K562 (cell line): ENCODE results near the gene DEPP1. TPM values are rescaled to one million over a fixed set of nuclear protein-coding genes. Genes with fewer than 3 reads are reported as not detected.

ENCODE experiments used
- AFF1 ChIP-seq, 2 experiments: fragments of 450-650 bp; IDR thresholded peaks; 2 replicates each; pipeline ENCODE4 v1.6.1; 2018; ENCODE audit warnings: mild to moderate bottlenecking in 2 of 2, low read depth in 1 of 2; ENCODE audit not compliant: partially characterized antibody in 2 of 2
- CEBPG ChIP-seq, 3 experiments: fragments of 200-800 bp in 1 of 3; sonication (Bioruptor generic) in 1 of 3; sonication (generic) in 1 of 3; formaldehyde crosslinking in 1 of 3; IDR thresholded peaks in 2 of 3; conservative IDR thresholded peaks in 1 of 3; 2 replicates each; pipeline versions ENCODE4 v1.6.1 to v1.8.0; 2016 to 2022; ENCODE audit warnings: missing compliant biosample characterization in 2 of 3, missing genetic modification characterization in 2 of 3, mild to moderate bottlenecking in 1 of 3, missing genetic modification reagents in 1 of 3
- CREB1 ChIP-seq, 2 experiments: sonication (generic) in 1 of 2; formaldehyde crosslinking in 1 of 2; IDR thresholded peaks; 2 replicates each; pipeline versions ENCODE4 v1.6.1 to v1.8.0; 2012 to 2022; ENCODE audit warnings: inconsistent platforms in 1 of 2, mild to moderate bottlenecking in 1 of 2, missing genetic modification reagents in 1 of 2, moderate library complexity in 1 of 2
- CREB3L1 ChIP-seq: fragments of 450-650 bp; IDR thresholded peaks from 2 replicates; pipeline ENCODE4 v1.6.1; 2014; ENCODE audit warnings: low read depth, mild to moderate bottlenecking, moderate library complexity, borderline replicate concordance
- HDAC3 ChIP-seq: fragments of 450-650 bp; IDR thresholded peaks from 2 replicates; pipeline ENCODE4 v1.6.1; 2018; ENCODE audit warnings: borderline replicate concordance, mild to moderate bottlenecking, moderate library complexity; ENCODE audit not compliant: partially characterized antibody
- IRF1 ChIP-seq: sonication (generic); formaldehyde crosslinking; IDR thresholded peaks from 2 replicates; pipeline ENCODE4 v1.8.0; 2022; ENCODE audit warnings: missing genetic modification reagents, mild to moderate bottlenecking, borderline replicate concordance
- NCOA1 ChIP-seq: fragments of 450-650 bp; IDR thresholded peaks from 2 replicates; pipeline ENCODE4 v1.6.1; 2016; ENCODE audit warnings: low read depth
- NR0B1 ChIP-seq: fragments of 450-650 bp; IDR thresholded peaks from one replicate; pipeline ENCODE4 v1.6.1; 2018; ENCODE audit warnings: mild to moderate bottlenecking, moderate library complexity; ENCODE audit not compliant: partially characterized antibody
- RNF2 ChIP-seq: sonication (generic); IDR thresholded peaks from 2 replicates; pipeline ENCODE4 v1.6.1; 2016
- SMAD3 ChIP-seq: fragments of 450-650 bp; formaldehyde crosslinking; conservative IDR thresholded peaks from 2 replicates; pipeline ENCODE4 v1.4.0; 2020; ENCODE audit warnings: mild to moderate bottlenecking
- TAF15 ChIP-seq: fragments of 200-400 bp; formaldehyde crosslinking; IDR thresholded peaks from 2 replicates; pipeline ENCODE4 v1.6.1; 2017; ENCODE audit warnings: mild to moderate bottlenecking, low read depth, low read length, moderate library complexity
- WHSC1 ChIP-seq: IDR thresholded peaks from one replicate; pipeline ENCODE4 v1.6.1; 2012; ENCODE audit warnings: low read length, control low read depth, inconsistent platforms
- ZNF740 ChIP-seq, 3 experiments: fragments of 200-800 bp in 1 of 3; sonication (Bioruptor generic) in 1 of 3; sonication (generic) in 1 of 3; formaldehyde crosslinking in 1 of 3; IDR thresholded peaks; 2 replicates each; pipeline versions ENCODE4 v1.6.1 to v1.8.0; 2016 to 2022; ENCODE audit warnings: mild to moderate bottlenecking in 2 of 3, missing compliant biosample characterization in 2 of 3, missing genetic modification characterization in 2 of 3, missing genetic modification reagents in 1 of 3
- ZNF75A ChIP-seq: fragments of 450-650 bp; formaldehyde crosslinking; IDR thresholded peaks from 2 replicates; pipeline ENCODE4 v1.4.0; 2020; ENCODE audit warnings: mild to moderate bottlenecking
- polyA plus RNA-seq, 8 experiments: library from polyadenylated mRNA; depleted of rRNA in 4 of 8; stranded (reverse) in 5 of 8; unstranded in 3 of 8; fragments of >200 nt; fragmentation: Nextera tagmentation in 2 of 8; fragmentation: Illumina TruSeq in 1 of 8; extraction: Ambion mirVana in 2 of 8; extraction: Trizol in 1 of 8; gene quantifications; 2 replicates each; pipeline versions ENCODE4 v1.2.1 to v1.2.3, GENCODE V29; 2011 to 2014; ENCODE audit warnings: inconsistent platforms in 1 of 8, missing spikeins in 1 of 8
- total RNA-seq, 7 experiments: library from RNA; depleted of rRNA in 6 of 7; stranded (reverse); fragments of >200 nt in 6 of 7; fragmentation: Illumina TruSeq in 2 of 7; extraction: Trizol in 2 of 7; gene quantifications; 2 replicates each; pipeline versions ENCODE4 v1.2.1 to v1.2.3, GENCODE V29; 2011 to 2021; ENCODE audit warnings: low replicate concordance in 1 of 7
- TF ChIP-seq, protein P1 (sequence below): fragments of 250-450 bp; sonication (Bioruptor Pico); IDR thresholded peaks from 2 replicates; pipeline ENCODE4 v1.4.0; 2020

Gene DEPP1
- total and polyA plus RNA-seq, 9 of the 15 experiments (the other 6 are each of a cell fraction or from before 2014, with no cell fraction given): 0.04 to 0.54 (median 0.20) TPM; not detected in 1

GRCh38 chr10:44978570-44979280, at the start of gene DEPP1 (continued):
- TF ChIP-seq CREB3L1 (0 out of 2 replicates have a peak, but pooled peaks have one; percentile 54), ZNF740 (CRISPR knock-in tag; IDR thresholded peaks at IDR 0.05) (no peak), ZNF740 (tag; IDR thresholded peaks at IDR 0.05) (no peak), IRF1 (CRISPR knock-in tag) (0 out of 2 replicates have a peak, but pooled peaks have one; percentile 46), CEBPG (CRISPR knock-in tag; IDR thresholded peaks at IDR 0.05) (no peak), CEBPG (tag; conservative IDR thresholded peaks at IDR 0.05 in 1 of 2, IDR thresholded peaks at IDR 0.05 in 1 of 2) (no peak), SMAD3 (CRISPR knock-in tag) (no peak), TAF15 (no peak), ZNF75A (no peak), NCOA1 (peak; percentile 21; the same call in 1 of the 2 replicates), RNF2 (no peak), AFF1 (IDR thresholded peaks at IDR 0.05; ENCODE audit: low read depth in 1 of 2, partially characterized antibody in 2 of 2) (peak in 1 of 2 experiments; percentile 46), WHSC1 (no peak), HDAC3 (no peak), CREB1 (IDR thresholded peaks at IDR 0.05) (no peak), CREB1 (CRISPR knock-in tag; IDR thresholded peaks at IDR 0.05) (no peak), NR0B1 (no peak)
- TF ChIP-seq, protein P1, sequence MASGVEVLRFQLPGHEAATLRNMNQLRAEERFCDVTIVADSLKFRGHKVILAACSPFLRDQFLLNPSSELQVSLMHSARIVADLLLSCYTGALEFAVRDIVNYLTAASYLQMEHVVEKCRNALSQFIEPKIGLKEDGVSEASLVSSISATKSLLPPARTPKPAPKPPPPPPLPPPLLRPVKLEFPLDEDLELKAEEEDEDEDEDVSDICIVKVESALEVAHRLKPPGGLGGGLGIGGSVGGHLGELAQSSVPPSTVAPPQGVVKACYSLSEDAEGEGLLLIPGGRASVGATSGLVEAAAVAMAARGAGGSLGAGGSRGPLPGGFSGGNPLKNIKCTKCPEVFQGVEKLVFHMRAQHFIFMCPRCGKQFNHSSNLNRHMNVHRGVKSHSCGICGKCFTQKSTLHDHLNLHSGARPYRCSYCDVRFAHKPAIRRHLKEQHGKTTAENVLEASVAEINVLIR (CRISPR knock-in tag): no peak
